ENCODE data around the gene C20orf202.
"Not testable (repeated sequence)": the region's sequence is repeated elsewhere in the genome, so short reads cannot be mapped to it uniquely, and the experiment has no call there.

Gene C20orf202

DNA sequence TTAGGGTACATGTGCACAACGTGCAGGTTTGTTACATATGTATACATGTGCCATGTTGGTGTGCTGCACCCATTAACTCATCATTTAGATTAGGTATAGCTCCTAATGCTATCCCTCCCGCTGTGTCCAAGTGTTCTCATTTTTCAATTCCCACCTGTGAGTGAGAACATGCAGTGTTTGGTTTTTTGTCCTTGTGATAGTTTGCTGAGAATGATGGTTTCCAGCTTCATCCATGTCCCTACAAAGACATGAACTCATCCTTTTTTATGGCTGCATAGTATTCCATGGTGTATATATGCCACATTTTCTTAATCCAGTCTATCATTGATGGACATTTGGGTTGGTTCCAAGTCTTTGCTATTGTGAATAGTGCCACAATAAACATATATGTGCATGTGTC is 47.0 kb downstream of the C20orf202 start:
- not testable (repeated sequence) for DNase-seq

DNA sequence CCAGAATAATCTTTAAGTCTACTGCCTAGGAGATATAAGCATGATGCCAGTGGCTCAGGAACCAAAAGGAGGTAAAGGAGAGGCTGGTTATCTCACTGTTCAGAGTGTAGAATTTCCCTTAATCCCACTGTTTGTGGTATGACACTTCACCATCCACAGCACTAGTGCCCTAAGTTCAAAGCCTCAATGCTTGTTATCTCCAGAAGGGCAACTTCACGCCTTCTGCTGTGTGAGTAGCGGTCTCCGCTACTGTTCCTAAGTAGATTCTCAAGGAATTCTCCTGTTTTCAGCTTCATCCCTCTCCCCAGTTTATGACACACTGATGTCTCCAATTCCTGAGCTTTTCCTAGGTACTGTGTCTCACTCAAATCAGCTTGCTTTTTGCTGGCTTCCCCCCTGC is 49.2 kb downstream of the C20orf202 start:
- no peak for DNase-seq

DNA sequence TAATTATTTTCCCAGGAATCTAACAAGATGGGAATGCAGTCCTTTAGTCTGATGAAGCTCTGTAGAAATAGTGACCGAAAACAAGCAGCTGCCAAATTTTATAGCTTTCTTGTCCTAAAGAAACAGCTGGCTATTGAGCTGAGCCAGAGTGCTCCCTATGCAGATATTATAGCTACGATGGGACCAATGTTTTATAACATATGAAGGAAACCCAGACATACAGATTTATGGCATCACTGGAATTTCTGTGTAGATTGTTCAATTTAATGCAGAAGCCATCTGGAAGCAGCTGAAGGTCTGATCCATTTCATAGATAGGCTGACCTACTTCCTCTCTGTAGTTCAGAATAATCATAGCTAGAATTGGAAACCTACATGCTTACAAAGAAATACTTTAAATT is 51.0 kb downstream of the C20orf202 start:
- no peak for DNase-seq

DNA sequence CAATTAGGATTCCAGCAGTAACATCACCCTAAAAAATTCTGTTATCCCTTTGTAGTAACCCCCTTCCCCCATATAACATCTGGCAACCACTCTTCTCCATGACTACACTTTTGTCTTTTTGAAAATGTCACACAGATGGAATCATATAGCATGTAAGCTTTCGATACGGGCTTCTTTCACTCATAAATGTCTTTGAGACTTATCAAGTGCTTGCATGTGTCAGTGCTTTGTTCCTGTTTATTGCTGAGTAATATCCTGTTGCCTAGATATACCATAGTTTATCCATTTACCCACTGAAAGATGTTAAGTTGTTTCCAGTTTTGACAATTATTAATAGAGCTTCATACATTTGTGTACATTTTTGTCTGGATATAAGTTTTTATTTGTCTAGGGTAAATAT is 52.4 kb downstream of the C20orf202 start:
- DNase-seq, result no peak

All from NCI-H1048 (cell line).